IPS-20b (cell line): ENCODE measurements around the gene POLR3A.

Source experiments
- H3K27ac ChIP-seq: one replicate; pipeline ENCODE4 v1.5.1; 2013; ENCODE audit warnings: low read length
- H3K27me3 ChIP-seq: 2 replicates; pipeline ENCODE4 v1.6.1; 2013; ENCODE audit warnings: mild to moderate bottlenecking, low read length, inconsistent platforms; ENCODE audit not compliant: insufficient read depth
- H3K36me3 ChIP-seq: 2 replicates; pipeline ENCODE4 v1.6.1; 2013; ENCODE audit warnings: low read depth, mild to moderate bottlenecking, inconsistent platforms, low read length, moderate library complexity; ENCODE audit not compliant: insufficient read depth
- H3K4me1 ChIP-seq: 2 replicates; pipeline ENCODE4 v1.6.1; 2013; ENCODE audit warnings: mild to moderate bottlenecking, control low read depth, inconsistent platforms, low read length, moderate library complexity; ENCODE audit not compliant: insufficient read depth
- H3K4me3 ChIP-seq: 2 replicates; pipeline ENCODE4 v1.5.1; 2013; ENCODE audit warnings: mild to moderate bottlenecking, low read length, inconsistent platforms
- H3K9ac ChIP-seq: 2 replicates; pipeline ENCODE4 v1.6.1; 2013; ENCODE audit warnings: low read depth, mild to moderate bottlenecking, inconsistent platforms, low read length, moderate library complexity
- H3K9me3 ChIP-seq: 2 replicates; pipeline ENCODE4 v1.6.1; 2013; ENCODE audit warnings: mild to moderate bottlenecking, low read depth, low read length, inconsistent platforms; ENCODE audit not compliant: insufficient read depth

Gene POLR3A

DNA sequence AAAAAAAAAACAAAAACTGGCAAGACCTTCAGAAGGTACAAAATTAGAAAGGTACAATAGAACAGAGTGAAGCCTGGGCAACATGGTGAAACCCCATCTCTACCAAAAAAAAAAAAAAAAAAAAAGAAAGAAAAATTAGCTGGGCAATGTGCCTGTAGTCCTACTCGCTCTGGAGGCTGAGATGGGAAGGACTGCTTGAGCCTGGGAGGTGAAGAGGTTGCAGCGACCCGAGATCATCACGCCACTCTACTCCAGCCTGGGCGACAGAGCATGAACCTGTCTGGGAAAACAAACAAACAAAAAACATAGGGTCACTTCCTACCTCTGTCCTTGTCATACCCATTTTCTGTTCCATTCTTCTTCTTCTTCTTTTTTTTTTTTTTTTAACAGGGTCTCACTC lies 57.2 kb downstream of the POLR3A start:
- Histone ChIP-seq H3K27me3 (no peaks in the 10 kb centered on the region), H3K27ac (no peak overlapping the region), H3K36me3 (peaks cover 17% of the 10 kb centered on the region), H3K9me3 (no peaks in the 10 kb centered on the region), H3K9ac (no peak overlapping the region), H3K4me3 (no peak overlapping the region), H3K4me1 (0 out of 2 replicates have a peak, but pooled peaks cover 3% of the 10 kb centered on the region)

DNA sequence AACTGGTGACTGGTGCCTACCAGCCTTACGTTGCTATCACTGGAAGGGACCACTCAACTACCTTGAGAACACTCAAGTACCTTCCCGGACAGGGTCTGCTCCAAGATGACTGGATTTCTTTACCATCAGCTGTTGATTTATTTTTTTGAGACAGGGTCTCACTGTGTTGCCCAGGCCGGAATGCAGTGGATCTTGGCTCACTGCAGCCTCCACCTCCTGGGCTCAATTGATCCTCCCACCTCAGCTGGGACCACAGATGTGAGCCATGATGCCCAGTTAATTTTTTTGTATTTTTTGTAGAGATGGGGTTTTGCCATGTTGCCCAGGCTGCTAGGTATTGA lies 57.5 kb downstream of the POLR3A start:
- Histone ChIP-seq H3K27ac (no peak overlapping the region), H3K9ac (no peak overlapping the region)

DNA sequence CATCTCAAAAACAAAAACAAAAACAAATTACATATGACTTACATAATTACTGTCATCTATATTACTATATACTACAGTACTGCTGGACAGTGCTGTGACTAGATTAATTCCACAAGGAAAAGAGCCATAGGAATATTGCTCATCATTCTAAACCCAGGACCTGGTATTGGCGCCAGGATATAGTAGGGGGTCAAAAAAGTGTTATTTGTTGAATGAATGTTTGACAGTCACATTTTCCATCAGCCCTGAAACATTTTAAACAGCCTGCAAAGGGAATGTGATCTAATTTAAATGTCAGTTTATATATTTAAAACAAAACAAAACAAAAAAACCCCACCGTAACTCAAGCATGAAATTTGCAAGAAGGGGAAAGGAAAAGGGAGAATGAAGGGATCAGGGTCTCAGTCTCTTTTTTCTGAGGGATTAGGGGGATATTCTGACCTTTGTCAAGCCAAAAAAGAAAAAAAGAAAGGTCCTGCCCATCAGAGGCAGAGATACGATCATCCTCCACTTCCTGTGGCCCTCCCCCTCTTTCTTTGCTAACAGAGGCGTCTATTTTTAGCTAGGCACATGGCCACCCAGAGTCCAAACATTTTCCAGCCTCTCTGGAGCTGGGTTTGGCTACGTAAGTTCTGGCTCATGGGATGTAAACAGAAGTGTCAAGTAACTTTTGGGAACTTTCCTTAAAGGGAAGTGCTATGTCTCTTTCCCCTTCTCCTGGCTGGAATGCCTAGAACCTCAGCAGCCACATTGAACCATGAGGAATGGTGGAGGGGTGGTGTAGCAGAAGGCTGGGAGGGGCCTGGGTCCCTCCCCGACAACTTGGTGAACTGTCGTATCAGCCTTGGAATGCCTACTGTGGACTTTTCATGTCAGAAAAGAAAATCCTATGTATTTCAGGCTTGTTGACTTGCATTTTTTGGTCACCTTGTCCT lies 58.2 kb downstream of the POLR3A start:
- H3K36me3 ChIP-seq, result peaks cover 7% of the 10 kb centered on the region; the same call in 1 of the 2 replicates
- no peak overlapping the region for H3K4me3 ChIP-seq
- no peaks in the 10 kb centered on the region for H3K27me3 ChIP-seq
- H3K9ac ChIP-seq, result no peak overlapping the region
- H3K27ac ChIP-seq, result no peak overlapping the region
- 0 out of 2 replicates have a peak, but pooled peaks cover 3% of the 10 kb centered on the region for H3K4me1 ChIP-seq
- H3K9me3 ChIP-seq, result no peaks in the 10 kb centered on the region

More for the DNA sequence above, 57.5 kb downstream of the POLR3A start:
- H3K36me3 ChIP-seq, result peaks cover 14% of the 10 kb centered on the region
- H3K4me3 ChIP-seq, result no peak overlapping the region
- no peaks in the 10 kb centered on the region for H3K9me3 ChIP-seq
- 0 out of 2 replicates have a peak, but pooled peaks cover 3% of the 10 kb centered on the region for H3K4me1 ChIP-seq
- no peaks in the 10 kb centered on the region for H3K27me3 ChIP-seq

DNA sequence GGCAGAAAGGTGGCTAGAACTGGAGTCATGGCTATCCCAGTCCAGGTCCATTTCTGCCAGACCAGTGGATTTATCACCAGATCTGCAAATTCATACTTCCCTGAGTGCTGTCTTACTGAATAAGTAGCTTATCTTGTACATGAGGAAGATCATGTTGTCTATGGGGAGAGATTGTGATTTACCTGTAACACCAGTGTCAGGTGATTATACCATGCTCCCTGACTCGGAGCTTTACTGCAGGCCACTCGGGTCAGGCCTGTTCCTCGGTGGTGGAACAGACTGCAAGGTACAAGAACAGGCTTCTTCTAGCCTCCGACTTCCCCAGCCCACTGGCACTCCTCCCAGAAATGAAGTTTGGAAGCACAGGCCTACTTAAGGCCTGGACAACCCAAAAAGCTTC lies 60.2 kb downstream of the POLR3A start:
- Histone ChIP-seq H3K4me1 (no peaks in the 10 kb centered on the region), H3K27ac (no peak overlapping the region), H3K9me3 (peaks cover 7% of the 10 kb centered on the region), H3K27me3 (no peaks in the 10 kb centered on the region), H3K4me3 (no peak overlapping the region), H3K36me3 (no peaks in the 10 kb centered on the region), H3K9ac (no peak overlapping the region)

DNA sequence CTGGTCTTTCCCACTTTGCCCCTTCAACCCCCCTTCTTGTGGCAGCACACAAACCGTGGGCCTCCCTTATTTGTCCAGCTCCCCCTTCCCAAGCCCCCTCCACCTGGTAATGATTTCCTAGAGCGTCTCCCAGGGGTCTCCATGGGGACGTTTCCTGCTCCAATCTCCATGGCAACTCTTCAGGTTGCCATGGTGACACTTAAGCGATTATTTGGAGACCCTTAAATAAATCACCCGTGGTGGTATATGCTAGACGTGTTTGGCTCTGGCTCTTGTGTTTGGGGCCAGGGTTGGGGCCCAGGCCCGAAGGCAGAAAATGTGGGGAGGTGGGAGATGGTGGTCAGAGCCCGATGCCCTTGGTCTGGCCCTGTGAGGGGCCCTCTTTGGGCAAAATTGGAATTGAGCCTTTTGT lies 61.7 kb downstream of the POLR3A start:
- Histone ChIP-seq H3K36me3 (no peaks in the 10 kb centered on the region), H3K9ac (no peak overlapping the region), H3K27ac (no peak overlapping the region), H3K4me3 (no peak overlapping the region), H3K9me3 (peaks cover 14% of the 10 kb centered on the region), H3K27me3 (no peaks in the 10 kb centered on the region), H3K4me1 (no peaks in the 10 kb centered on the region)

DNA sequence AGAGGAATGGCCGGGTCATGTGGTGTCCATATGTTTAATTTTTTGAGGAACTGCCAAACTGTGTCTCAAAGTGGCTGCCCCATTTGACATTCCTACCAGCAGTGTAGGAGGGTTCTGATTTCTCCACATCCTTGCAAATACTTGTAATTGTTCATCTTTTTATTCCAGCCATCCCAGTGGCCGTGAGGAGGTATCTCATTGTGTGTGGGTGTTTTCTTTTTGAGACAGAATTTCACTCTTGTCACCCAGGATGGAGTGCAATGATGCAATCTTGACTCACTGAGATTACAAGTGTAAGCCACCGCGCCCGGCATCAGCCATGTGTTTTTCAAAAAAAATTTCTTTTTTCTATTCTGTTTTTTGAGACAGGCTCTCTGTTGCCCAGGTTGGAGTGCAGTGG lies 64.0 kb downstream of the POLR3A start:
- Histone ChIP-seq H3K27me3 (no peaks in the 10 kb centered on the region), H3K4me1 (no peaks in the 10 kb centered on the region), H3K9me3 (peaks cover 14% of the 10 kb centered on the region), H3K9ac (no peak overlapping the region), H3K4me3 (no peak overlapping the region), H3K27ac (no peak overlapping the region), H3K36me3 (no peaks in the 10 kb centered on the region)

DNA sequence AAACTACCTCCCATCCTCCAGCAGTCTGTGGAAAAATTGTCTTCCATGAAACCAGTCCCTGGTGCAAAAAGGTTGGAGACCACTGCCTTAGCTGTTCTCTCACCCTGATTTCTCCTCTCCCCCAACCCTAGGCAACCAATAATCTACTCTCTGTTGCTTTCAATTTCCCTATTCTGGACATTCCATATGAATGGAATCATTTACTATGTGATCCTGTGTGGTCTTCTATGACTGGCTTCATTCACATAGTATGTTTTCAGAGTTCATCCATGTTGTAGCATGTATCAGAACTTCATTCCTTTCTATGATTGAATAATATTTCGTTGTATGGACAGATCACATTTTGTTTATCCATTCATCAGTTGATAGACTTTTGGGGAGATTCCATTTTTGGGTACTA lies 64.5 kb downstream of the POLR3A start:
- peaks cover 14% of the 10 kb centered on the region for H3K9me3 ChIP-seq
- no peak overlapping the region for H3K27ac ChIP-seq
- no peak overlapping the region for H3K9ac ChIP-seq
- no peaks in the 10 kb centered on the region for H3K27me3 ChIP-seq
- no peaks in the 10 kb centered on the region for H3K36me3 ChIP-seq
- H3K4me1 ChIP-seq, result no peaks in the 10 kb centered on the region
- H3K4me3 ChIP-seq, result no peak overlapping the region

DNA sequence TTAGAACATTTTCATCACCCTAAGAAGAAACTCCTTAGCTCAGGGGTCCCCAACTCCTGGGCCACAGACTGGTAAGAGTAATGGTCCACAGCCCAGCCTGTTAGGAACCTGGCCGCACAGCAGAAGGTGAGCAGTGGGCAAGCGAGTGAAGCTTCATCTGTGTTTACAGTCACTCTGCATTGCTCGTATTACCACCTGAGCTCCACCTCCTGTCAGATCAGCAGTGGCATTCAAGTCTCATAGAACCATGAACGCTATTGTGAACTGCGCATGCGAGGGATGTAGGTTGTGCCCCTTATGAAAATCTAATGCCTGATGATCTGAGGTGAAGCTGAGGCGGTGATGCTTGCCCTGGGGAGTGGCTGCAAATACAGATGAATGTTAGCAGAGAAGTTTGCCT lies 65.4 kb downstream of the POLR3A start:
- Histone ChIP-seq H3K27me3 (no peaks in the 10 kb centered on the region), H3K27ac (no peak overlapping the region), H3K4me3 (no peak overlapping the region), H3K9ac (no peak overlapping the region), H3K36me3 (no peaks in the 10 kb centered on the region), H3K9me3 (peaks cover 14% of the 10 kb centered on the region), H3K4me1 (no peaks in the 10 kb centered on the region)

DNA sequence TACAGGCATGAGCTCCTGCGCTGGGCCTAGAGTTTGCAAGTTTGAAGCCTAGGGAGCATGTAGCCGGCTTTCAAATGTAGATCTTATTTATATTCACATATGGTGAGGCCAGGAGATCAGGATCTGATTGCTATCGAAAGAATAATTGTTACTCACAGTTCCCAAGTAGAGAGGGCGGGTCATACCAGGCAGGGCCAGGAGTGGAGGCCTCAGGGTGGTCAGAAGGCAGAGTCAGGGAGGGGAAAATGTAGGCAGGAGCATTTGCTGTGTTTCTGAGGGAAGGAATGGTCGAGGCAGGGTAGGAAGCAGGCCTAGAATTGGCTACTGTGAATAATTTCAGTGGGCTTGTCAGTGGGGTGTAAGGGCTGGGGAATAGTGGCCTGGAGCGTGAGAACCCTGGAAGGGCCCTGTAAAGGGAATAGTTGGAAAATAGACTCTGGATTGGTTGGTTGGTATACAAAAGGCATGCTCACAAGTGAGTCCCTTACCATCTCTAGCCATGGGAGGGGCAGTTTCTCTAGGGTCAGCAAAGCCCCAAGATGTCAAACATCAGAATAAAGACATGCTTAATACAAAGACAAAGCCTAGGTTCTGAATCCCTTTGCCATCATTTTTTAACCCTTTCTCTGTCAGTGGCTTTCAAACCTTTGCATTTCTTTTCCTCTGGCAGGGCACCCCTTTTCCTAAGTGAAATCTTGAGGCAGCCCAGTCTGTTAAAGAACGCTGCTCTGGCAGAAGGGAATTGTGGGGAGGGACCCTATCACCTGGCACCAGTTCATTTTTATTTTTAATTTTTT lies 66.8 kb downstream of the POLR3A start:
- H3K9ac ChIP-seq, result no peak overlapping the region
- no peak overlapping the region for H3K4me3 ChIP-seq
- no peaks in the 10 kb centered on the region for H3K27me3 ChIP-seq
- H3K4me1 ChIP-seq, result no peaks in the 10 kb centered on the region
- peaks cover 14% of the 10 kb centered on the region for H3K9me3 ChIP-seq
- no peak overlapping the region for H3K27ac ChIP-seq
- no peaks in the 10 kb centered on the region for H3K36me3 ChIP-seq

DNA sequence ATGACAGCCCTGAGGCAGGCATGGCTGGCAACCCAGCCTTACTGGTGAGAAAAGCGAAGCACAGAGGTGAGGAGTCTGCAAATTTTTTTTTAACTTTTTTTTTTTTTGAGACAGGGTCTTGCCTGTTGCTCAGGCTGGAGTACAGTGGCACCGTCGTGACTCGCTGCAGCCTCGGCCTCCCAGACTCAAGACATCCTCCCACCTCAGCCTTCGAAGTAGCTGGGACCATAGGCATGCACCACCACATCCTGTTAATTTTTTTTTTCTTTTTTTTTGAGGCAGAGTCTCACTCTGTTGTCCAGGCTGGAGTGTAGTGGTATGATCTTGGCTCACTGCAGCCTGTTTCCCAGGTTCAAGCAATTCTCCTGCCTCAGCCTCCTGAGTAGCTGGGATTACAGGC lies 67.6 kb downstream of the POLR3A start:
- Histone ChIP-seq H3K27ac (no peak overlapping the region), H3K9ac (no peak overlapping the region), H3K27me3 (no peaks in the 10 kb centered on the region), H3K36me3 (no peaks in the 10 kb centered on the region), H3K4me1 (no peaks in the 10 kb centered on the region), H3K4me3 (no peak overlapping the region), H3K9me3 (peaks cover 14% of the 10 kb centered on the region)

DNA sequence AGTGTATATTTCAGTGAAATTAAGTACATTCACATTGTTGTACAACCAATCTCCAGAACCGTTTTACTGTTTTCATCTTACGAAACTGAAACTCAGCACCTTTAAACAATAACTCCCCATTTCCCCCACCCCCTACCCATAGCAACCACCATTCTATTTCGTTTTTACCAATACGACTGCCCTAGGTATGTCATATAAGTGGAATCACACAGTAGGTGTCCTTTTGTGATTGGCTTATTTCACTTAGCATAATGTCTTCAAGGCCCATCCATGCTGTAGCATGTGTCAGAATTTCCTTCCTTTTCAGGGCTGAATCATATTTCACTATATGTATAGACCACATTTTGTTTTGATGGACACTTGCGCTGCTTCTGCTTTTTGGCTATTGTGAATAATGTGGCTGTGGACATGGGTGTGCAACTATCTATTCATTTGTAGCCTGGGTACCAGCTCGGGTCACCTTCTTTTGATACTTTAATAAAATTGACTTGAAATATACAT lies 68.4 kb downstream of the POLR3A start:
- peaks cover 14% of the 10 kb centered on the region for H3K9me3 ChIP-seq
- no peak overlapping the region for H3K27ac ChIP-seq
- no peak overlapping the region for H3K4me3 ChIP-seq
- no peak overlapping the region for H3K9ac ChIP-seq
- no peaks in the 10 kb centered on the region for H3K27me3 ChIP-seq
- no peaks in the 10 kb centered on the region for H3K4me1 ChIP-seq
- no peaks in the 10 kb centered on the region for H3K36me3 ChIP-seq
